ENCODE results near the gene DMD. TPM values are rescaled to one million over a fixed set of nuclear protein-coding genes. Genes with fewer than 3 reads are reported as not detected.
A peak's percentile ranks its signal among the peaks of the same experiment; 100 is the strongest.

The DMD gene
- total RNA-seq, 1 donor from 2014 or later: 9.7 TPM

DNA sequence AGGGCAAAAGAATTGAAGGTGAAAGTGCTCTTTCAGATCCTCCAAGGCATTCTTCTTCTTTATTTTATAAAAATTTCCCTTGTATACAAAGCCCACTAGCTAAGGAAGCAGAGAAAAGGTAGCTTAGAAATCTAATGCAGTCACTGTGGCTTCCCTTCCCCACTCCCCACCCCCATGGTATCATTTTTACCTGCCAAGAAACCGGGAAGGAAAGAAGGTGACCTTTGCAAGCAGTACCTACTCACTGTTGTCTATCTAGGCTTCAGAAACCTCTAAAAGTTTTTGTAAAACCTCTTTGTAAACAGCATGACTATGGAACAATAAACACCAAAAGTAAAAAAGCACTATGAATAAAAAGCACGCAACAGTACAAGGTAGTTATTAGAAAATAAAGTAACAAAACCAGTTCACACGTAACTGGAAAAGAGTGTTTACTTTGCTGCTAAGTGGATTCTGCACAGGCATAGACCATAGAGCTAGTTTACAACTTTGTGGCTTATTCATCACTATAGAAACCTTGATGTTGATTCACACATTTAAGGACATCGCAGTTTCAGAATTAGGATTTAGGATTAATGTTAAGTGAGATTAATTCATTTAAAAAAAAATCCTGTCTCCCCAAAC, 2029.9 kb downstream of the DMD start:
- H3K4me3 Mint-ChIP-seq: no peak overlapping the region
- H3K27me3 Mint-ChIP-seq (ENCODE audit: low read depth): no peaks in the 10 kb centered on the region
- TF ChIP-seq, protein P1, sequence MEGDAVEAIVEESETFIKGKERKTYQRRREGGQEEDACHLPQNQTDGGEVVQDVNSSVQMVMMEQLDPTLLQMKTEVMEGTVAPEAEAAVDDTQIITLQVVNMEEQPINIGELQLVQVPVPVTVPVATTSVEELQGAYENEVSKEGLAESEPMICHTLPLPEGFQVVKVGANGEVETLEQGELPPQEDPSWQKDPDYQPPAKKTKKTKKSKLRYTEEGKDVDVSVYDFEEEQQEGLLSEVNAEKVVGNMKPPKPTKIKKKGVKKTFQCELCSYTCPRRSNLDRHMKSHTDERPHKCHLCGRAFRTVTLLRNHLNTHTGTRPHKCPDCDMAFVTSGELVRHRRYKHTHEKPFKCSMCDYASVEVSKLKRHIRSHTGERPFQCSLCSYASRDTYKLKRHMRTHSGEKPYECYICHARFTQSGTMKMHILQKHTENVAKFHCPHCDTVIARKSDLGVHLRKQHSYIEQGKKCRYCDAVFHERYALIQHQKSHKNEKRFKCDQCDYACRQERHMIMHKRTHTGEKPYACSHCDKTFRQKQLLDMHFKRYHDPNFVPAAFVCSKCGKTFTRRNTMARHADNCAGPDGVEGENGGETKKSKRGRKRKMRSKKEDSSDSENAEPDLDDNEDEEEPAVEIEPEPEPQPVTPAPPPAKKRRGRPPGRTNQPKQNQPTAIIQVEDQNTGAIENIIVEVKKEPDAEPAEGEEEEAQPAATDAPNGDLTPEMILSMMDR (conservative IDR thresholded peaks at IDR 0.05): no peak
- H3K9me3 Mint-ChIP-seq: peaks cover 6% of the 10 kb centered on the region
- no peak for DNase-seq (ENCODE audit: low read depth, low spot score)
- no peak overlapping the region for H3K27ac Mint-ChIP-seq (ENCODE audit: unreplicated experiment)
- peaks cover 6% of the 10 kb centered on the region for H3K36me3 Mint-ChIP-seq (ENCODE audit: low read depth)
- no peaks in the 10 kb centered on the region for H3K4me1 Mint-ChIP-seq

DNA sequence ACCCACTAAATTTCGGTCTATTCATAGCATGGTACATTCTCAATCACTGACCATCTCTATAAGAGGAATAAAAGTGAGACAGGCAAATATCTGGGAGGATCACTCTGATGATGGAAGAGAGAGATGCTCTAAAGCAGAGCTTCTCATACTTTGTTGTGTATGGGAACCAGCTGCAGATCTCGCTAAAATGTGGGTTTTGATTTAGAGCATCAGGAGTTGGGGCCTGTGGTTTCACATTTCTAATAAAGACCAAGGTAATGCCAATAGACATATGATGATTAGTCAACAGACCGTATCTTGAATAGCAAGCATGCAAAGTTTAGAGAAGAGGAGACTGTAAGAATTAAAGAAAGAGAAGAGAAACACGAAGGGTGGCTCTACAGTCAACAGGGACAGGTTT, 2032.1 kb downstream of the DMD start:
- TF ChIP-seq, protein P1 (conservative IDR thresholded peaks at IDR 0.05): no peak
- Mint-ChIP-seq H3K4me3 (no peak overlapping the region), H3K27me3 (ENCODE audit: low read depth) (no peaks in the 10 kb centered on the region), H3K4me1 (no peaks in the 10 kb centered on the region), H3K27ac (ENCODE audit: unreplicated experiment) (no peak overlapping the region), H3K9me3 (peaks cover 3% of the 10 kb centered on the region), H3K36me3 (ENCODE audit: low read depth) (peaks cover 6% of the 10 kb centered on the region)
- no peak for DNase-seq (ENCODE audit: low read depth, low spot score)

- no peak overlapping the region for H3K4me3 Mint-ChIP-seq
- no peak for DNase-seq (ENCODE audit: low read depth, low spot score)
- no peaks in the 10 kb centered on the region for H3K4me1 Mint-ChIP-seq
- peaks cover 6% of the 10 kb centered on the region for H3K36me3 Mint-ChIP-seq (ENCODE audit: low read depth)
- H3K27ac Mint-ChIP-seq (ENCODE audit: unreplicated experiment): no peak overlapping the region
- TF ChIP-seq, protein P1 (conservative IDR thresholded peaks at IDR 0.05): no peak
- H3K9me3 Mint-ChIP-seq: peaks cover 3% of the 10 kb centered on the region
- no peaks in the 10 kb centered on the region for H3K27me3 Mint-ChIP-seq (ENCODE audit: low read depth)
Observed at GRCh38 chrX:31178769-31179125, 2032.6 kb downstream of the DMD start.

DNA sequence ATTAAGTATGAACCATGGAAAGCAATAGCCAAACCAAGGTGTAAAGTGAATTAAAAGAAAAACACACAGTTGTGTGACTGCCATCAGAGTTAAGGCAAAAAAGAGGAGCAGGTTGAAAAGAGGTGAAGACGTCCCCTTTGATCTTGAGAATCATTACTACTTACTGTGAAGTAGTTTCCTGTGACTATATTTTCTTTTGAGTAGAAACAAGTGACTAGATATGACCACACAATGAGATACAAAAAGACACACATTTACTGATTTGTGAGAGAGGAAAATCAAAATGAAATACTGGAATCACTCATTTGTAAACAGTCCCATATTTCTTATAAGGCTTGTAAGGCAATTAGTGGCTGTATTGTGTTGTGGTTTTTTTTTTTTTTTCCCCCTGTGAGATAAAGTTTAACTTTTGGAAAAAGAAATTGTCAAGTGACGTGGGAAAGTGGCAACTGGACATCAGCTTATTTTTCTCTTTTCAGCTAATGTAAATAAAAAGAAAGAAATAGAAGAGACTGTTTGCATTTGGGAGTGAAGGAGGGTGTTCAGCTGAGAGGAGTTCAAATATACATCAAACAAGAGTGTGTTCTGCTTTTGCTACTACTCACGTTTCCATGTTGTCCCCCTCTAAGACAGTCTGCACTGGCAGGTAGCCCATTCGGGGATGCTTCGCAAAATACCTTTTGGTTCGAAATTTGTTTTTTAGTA, 2033.1 kb downstream of the DMD start:
- Mint-ChIP-seq H3K27me3 (ENCODE audit: low read depth) (no peaks in the 10 kb centered on the region), H3K4me1 (no peaks in the 10 kb centered on the region), H3K27ac (ENCODE audit: unreplicated experiment) (peak overlapping the region; percentile 27), H3K36me3 (ENCODE audit: low read depth) (peaks cover 6% of the 10 kb centered on the region), H3K9me3 (peaks cover 3% of the 10 kb centered on the region), H3K4me3 (no peak overlapping the region)
- TF ChIP-seq, protein P1 (conservative IDR thresholded peaks at IDR 0.05): no peak
- DNase-seq (ENCODE audit: low read depth, low spot score): no peak

DNA sequence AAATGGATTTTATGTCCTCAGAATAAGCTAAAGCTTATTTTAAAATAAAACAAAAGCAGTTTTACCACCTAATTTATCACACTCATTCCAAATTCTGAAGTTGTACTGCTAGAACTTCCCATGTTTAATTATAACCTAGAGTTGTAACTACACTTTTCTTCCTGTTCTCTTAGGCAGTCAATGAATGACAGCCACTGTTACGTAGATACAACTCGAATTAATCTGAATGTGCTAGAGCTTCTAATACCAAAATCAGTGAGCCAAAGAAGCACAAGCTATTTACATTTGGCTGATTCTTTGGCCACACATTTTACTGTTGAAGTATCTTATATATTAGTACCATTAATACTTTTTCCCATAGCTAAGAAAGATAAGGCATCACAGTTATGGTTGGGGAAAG, 2040.6 kb downstream of the DMD start:
- no peak overlapping the region for H3K27ac Mint-ChIP-seq (ENCODE audit: unreplicated experiment)
- no peak for DNase-seq (ENCODE audit: low read depth, low spot score)
- no peaks in the 10 kb centered on the region for H3K27me3 Mint-ChIP-seq (ENCODE audit: low read depth)
- no peak overlapping the region for H3K4me3 Mint-ChIP-seq
- H3K4me1 Mint-ChIP-seq: no peaks in the 10 kb centered on the region
- H3K9me3 Mint-ChIP-seq: peaks cover 8% of the 10 kb centered on the region
- peaks cover 22% of the 10 kb centered on the region for H3K36me3 Mint-ChIP-seq (ENCODE audit: low read depth)
- TF ChIP-seq, protein P1 (conservative IDR thresholded peaks at IDR 0.05): no peak
